ENCODE measurements around the gene MBLAC1. TPM values are rescaled to one million over a fixed set of nuclear protein-coding genes. Genes with fewer than 3 reads are reported as not detected.

MBLAC1 gene
- polyA plus RNA-seq, 4 donors, result 1.2 to 2.6 (median 1.5) TPM

- DNase-seq (ENCODE audit: low read depth in 4 of 4, low spot score in 3 of 4), result no peak
These were observed 31.5 kb upstream of the MBLAC1 start for GRCh38 chr7:100095289-100095688.

GRCh38 chr7:100095704-100096103 lies 31.1 kb upstream of the MBLAC1 start:
- no peak for DNase-seq (ENCODE audit: low read depth in 4 of 4, low spot score in 3 of 4)

- DNase-seq (ENCODE audit: low read depth in 4 of 4, low spot score in 3 of 4), result no peak
These were observed 27.9 kb upstream of the MBLAC1 start for GRCh38 chr7:100098913-100099312.

GRCh38 chr7:100099452-100099851 lies 27.3 kb upstream of the MBLAC1 start:
- DNase-seq (ENCODE audit: low read depth in 4 of 4, low spot score in 3 of 4), result no peak

GRCh38 chr7:100100420-100101015 lies 26.2 kb upstream of the MBLAC1 start:
- DNase-seq (ENCODE audit: low read depth in 4 of 4, low spot score in 3 of 4), result peak; percentile 90 to 91 (median 90)

- DNase-seq (ENCODE audit: low read depth in 4 of 4, low spot score in 3 of 4), result peak; percentile 90 to 98 (median 94)
These were observed 25.5 kb upstream of the MBLAC1 start, which contains the start of the genes AP4M1 and MCM7 for GRCh38 chr7:100101016-100101862. Gene AP4M1 (plus strand): TSS chr7:100101643. CDS start chr7:100101715, 72 bp downstream. Gene MCM7 (minus strand): TSS chr7:100101397. CDS start chr7:100101294, 103 bp downstream.

- no peak for DNase-seq (ENCODE audit: low read depth in 4 of 4, low spot score in 3 of 4)
These were observed 23.6 kb upstream of the MBLAC1 start for GRCh38 chr7:100102950-100103840.

- no peak for DNase-seq (ENCODE audit: low read depth in 4 of 4, low spot score in 3 of 4)
These were observed 21.2 kb upstream of the MBLAC1 start for GRCh38 chr7:100105534-100105933.

GRCh38 chr7:100106633-100107032 lies 20.1 kb upstream of the MBLAC1 start:
- no peak for DNase-seq (ENCODE audit: low read depth in 4 of 4, low spot score in 3 of 4)

- DNase-seq (ENCODE audit: low read depth in 4 of 4, low spot score in 3 of 4), result no peak
These were observed 19.5 kb upstream of the MBLAC1 start for GRCh38 chr7:100107125-100107737.

GRCh38 chr7:100107890-100108289 lies 18.9 kb upstream of the MBLAC1 start:
- DNase-seq (ENCODE audit: low read depth in 4 of 4, low spot score in 3 of 4), result no peak

- DNase-seq (ENCODE audit: low read depth in 4 of 4, low spot score in 3 of 4), result no peak
These were observed 17.1 kb upstream of the MBLAC1 start for GRCh38 chr7:100109521-100110163.

GRCh38 chr7:100111156-100111555 lies 15.6 kb upstream of the MBLAC1 start:
- no peak for DNase-seq (ENCODE audit: low read depth in 4 of 4, low spot score in 3 of 4)

- no peak for DNase-seq (ENCODE audit: low read depth in 4 of 4, low spot score in 3 of 4)
These were observed 14.9 kb upstream of the MBLAC1 start for GRCh38 chr7:100111914-100112313.

- DNase-seq (ENCODE audit: low read depth in 4 of 4, low spot score in 3 of 4), result no peak
These were observed 11.7 kb upstream of the MBLAC1 start for GRCh38 chr7:100115026-100115425.

- DNase-seq (ENCODE audit: low read depth in 4 of 4, low spot score in 3 of 4), result no peak
These were observed 8.2 kb upstream of the MBLAC1 start for GRCh38 chr7:100118388-100119071.

GRCh38 chr7:100119072-100119969 lies 7.4 kb upstream of the MBLAC1 start, which contains the start of the genes CNPY4 and TAF6:
Gene CNPY4 (plus strand): TSS chr7:100119634. CDS start chr7:100119745, 111 bp downstream.
Gene TAF6 (minus strand): TSS chr7:100119358. CDS start chr7:100114209, 5,149 bp downstream.
- DNase-seq (ENCODE audit: low read depth in 4 of 4, low spot score in 3 of 4), result peak; percentile 91 to 95 (median 94)
